HG03575 (cell line): ENCODE measurements around the gene GRIK4.

Experiments
- ATAC-seq: cut with Tn5 transposase; IDR thresholded peaks from one replicate; pipeline ENCODE4 v1.9.1; 2021; ENCODE audit not compliant: unreplicated experiment, insufficient number of reproducible peaks, low FRiP score; ENCODE audit errors: extremely low read depth

GRIK4 gene

GRCh38 chr11:120893440-120894201, 382.1 kb downstream of the GRIK4 start:
- ATAC-seq, result no peak

- ATAC-seq, result no peak
Measured at GRCh38 chr11:120894202-120894985, 382.8 kb downstream of the GRIK4 start.

DNA sequence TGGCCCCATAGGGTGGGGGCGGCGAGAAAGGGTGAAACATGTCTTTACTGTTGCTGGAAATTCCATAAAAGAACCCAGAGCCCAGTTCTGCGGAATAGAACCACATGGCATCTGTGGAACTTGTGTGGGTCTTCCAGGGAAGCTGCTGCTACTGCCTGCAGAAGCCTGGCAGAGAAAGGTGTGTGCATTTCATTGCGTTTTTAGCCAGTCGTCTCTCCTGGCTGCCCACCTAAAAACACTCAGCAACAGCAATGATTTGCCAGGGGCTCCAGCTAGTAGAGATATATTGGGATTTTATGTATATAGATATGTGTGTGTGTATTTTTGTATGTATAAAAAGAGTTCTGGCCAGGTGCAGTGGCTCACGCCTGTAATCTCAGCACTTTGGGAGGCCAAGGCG, 385.1 kb downstream of the GRIK4 start:
- no peak for ATAC-seq

- no peak for ATAC-seq
Measured at GRCh38 chr11:120898568-120898967, 387.0 kb downstream of the GRIK4 start.

DNA sequence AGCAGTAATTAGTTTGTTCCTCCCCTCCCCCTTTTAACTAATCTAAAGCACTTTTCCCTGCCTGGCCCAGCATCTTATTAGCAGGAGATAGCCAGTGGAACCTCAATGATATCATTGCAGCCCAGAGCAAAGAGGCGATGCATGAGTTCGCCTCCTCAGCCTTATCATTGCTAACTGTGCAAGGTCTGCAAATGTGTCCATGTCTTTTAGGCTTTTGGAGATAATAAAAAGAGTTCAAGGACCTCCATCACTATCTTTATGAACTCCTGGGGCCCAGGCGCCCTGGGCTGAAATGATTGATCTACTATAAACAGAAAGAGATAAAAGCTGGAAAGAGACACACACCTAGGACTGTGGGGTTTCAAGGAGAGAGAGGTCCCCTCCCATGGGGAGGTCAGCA, 388.2 kb downstream of the GRIK4 start:
- ATAC-seq, result no peak

GRCh38 chr11:120900643-120901042, 389.1 kb downstream of the GRIK4 start:
- ATAC-seq, result no peak

GRCh38 chr11:120903686-120904085, 392.1 kb downstream of the GRIK4 start:
- no peak for ATAC-seq

- no peak for ATAC-seq
Measured at GRCh38 chr11:120904116-120904515, 392.6 kb downstream of the GRIK4 start.

DNA sequence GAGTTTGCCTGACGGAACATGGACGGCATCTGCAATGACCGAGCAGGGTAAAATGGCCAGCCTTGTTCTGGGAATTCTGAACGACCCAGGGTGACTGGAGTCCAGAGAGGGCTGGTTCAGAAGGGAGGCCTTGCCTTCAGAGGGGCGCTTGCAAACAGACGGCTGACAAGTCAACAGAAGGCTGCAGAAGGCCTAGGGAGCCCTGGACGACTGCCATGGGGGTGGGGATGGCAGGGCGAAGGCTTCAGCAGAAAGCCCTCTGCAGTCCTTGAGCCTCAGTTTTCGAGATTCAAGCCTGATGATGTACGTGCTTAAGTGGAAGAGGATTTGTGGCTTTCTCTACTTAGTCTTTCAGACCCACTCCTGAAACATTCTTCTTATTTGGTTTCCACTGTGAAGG, 395.2 kb downstream of the GRIK4 start:
- ATAC-seq, result no peak

- no peak for ATAC-seq
Measured at GRCh38 chr11:120907971-120908370, 396.4 kb downstream of the GRIK4 start.

DNA sequence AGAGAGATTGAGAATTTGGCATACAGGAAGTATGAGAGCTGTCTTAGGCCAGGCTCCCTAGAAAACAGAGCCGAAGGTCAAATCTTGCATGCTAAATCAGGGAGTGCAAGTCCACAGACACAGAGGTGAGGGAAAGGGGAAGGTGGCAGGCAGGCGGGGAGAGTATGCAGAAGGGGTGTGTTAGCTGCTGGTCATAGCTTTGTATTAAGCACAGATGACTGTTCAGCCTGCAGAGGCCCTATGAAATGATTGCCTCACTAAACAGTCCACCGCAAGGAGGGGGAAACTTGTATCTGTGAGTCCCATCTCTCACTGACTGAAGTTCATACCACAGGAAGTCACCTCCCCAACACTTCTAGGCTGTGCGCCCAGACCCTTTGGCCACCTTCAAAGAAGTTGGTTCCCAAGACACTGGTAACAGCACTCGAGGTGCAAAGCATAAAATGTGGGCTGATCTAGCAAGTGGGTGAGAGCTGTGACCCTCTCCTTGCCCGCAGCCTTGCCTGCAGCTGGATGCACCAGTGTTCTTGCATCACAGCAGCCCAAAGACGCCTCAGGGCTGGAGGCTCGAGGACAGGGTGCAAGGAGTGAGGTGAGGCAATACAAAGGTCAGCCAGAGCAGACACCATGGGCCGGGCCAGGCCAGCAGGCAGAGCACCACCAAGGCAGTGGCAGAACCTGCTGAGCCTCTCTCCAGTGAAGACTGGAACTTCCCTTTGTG, 397.1 kb downstream of the GRIK4 start:
- no peak for ATAC-seq

GRCh38 chr11:120909676-120910416, 398.3 kb downstream of the GRIK4 start:
- no peak for ATAC-seq

GRCh38 chr11:120911943-120912342, 400.4 kb downstream of the GRIK4 start:
- ATAC-seq, result no peak

- ATAC-seq, result no peak
Measured at GRCh38 chr11:120912504-120912903, 401.0 kb downstream of the GRIK4 start.

DNA sequence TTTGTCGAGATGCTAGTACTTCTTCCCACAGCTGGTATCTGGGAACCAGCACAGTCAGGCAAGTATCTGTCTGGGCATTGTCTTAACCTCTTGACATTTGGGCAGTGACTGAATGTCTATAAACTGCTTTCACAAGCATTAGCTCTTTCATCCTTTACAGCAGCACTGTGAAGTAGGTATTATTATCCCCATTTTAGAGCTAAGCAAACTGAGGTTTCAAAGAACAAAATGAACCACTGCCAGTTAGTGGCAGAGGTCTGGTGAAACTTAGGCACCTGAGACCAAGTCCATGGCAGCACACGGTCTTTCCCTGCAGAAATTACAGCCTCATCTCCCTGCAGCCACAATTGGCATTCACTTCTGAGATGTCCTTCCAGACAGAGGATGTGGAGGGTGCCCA, 401.4 kb downstream of the GRIK4 start:
- no peak for ATAC-seq

- ATAC-seq, result no peak
Measured at GRCh38 chr11:120914021-120914420, 402.5 kb downstream of the GRIK4 start.

- ATAC-seq, result no peak
Measured at GRCh38 chr11:120914601-120915000, 403.1 kb downstream of the GRIK4 start.

GRCh38 chr11:120917559-120918239, 406.2 kb downstream of the GRIK4 start:
- no peak for ATAC-seq

GRCh38 chr11:120918257-120918656, 406.7 kb downstream of the GRIK4 start:
- ATAC-seq, result no peak
